Stimulated activated CD4-positive, alpha-beta T cell treated with anti-CD3 and anti-CD28 coated beads, Interleukin-4, amount 100 ng/mL, for 24 hours (primary cell): Measurements from ENCODE around the gene HLA-DQB2.
"Not testable (repeated sequence)": the region's sequence is repeated elsewhere in the genome, so short reads cannot be mapped to it uniquely, and the experiment has no call there.

ENCODE experiments used
- DNase-seq: peaks from one replicate; pipeline ENCODE4 v3.0.0-alpha.2; 2020

HLA-DQB2 gene

GRCh38 chr6:32763421-32763820 is at the start of gene HLA-DQB2:
Gene HLA-DQB2, minus strand, starts transcription at chr6:32763532. Its CDS starts 62 bp downstream, at chr6:32763470.
- DNase-seq, result no peak

DNA sequence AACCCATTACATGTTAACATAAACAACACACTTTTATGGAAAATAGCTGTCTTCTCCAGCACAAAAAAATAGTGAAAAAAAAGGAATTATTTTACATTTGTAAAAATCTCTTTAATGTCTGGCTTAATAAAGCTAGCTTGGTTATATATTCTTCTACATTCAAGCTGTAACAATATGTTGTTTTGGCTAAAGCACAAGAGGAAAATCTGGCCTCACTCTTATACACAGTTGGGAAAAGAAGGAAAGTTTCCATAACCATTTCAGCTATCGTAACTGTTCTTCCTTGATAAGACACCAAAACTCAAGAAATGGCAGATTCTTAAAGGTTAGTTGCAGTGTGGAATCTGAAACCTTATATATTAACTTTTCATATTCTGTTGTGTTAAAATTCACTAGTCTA is 45.8 kb upstream of the HLA-DQB2 start:
- DNase-seq, result no peak

GRCh38 chr6:32807020-32807580 is 43.8 kb upstream of the HLA-DQB2 start:
- no peak for DNase-seq

DNA sequence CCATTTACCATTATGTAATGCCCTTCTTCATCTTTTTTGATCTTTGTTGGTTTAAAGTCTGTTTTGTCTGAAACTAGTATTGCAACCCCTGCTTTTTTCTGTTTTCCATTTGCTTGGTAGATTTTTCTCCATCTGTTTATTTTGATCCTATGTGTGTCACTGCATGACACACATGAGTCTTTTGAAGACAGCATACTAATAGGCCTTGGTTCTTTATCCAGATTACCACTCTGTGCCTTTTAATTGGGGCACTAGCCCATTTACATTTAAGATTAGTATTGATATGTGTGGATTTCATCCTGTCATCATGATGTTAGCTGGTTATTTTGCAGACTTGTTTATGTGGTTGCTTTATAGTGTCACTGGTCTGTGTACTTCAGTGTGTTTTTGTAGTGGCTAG is 42.1 kb upstream of the HLA-DQB2 start:
- DNase-seq, result not testable (repeated sequence)

DNA sequence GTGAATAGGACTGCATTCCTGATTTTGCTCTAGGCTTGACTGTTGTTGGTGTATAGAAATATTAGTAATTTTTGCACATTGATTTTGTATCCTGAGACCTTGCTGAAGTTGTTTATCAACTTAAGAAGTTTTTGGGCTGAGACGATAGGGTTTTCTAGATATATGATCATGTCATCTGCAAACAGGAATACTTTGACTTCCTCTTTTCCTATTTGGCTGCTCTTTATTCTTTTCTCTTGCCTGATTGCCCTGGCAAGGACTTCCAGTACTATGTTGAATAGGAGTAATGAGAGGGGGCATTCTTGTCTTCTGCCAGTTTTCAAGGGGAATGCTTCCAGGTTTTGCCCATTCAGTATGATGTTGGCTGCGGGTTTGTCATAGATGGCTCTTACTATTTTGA is 40.1 kb upstream of the HLA-DQB2 start:
- no peak for DNase-seq

- no peak for DNase-seq
Observed at GRCh38 chr6:32799740-32800139, 36.4 kb upstream of the HLA-DQB2 start.

DNA sequence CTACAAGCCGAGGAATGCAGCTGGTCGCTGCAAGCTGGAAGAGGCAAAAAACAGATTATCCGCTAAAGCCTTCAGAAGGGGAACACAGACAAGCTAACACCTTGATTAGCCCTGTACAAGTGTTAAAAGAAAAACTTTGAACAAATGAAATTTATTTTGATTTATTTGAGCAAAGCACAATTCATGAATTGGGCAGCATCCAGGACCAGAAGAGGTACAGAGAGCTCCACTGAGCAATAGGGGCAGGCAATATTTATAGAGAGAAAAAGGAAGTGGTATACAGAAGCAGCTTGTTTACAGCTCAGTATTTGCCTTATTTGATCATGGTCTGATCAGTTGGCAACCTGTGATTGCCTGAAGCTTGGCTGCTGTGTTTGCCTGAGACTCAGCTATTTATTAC is 35.8 kb upstream of the HLA-DQB2 start:
- no peak for DNase-seq

DNA sequence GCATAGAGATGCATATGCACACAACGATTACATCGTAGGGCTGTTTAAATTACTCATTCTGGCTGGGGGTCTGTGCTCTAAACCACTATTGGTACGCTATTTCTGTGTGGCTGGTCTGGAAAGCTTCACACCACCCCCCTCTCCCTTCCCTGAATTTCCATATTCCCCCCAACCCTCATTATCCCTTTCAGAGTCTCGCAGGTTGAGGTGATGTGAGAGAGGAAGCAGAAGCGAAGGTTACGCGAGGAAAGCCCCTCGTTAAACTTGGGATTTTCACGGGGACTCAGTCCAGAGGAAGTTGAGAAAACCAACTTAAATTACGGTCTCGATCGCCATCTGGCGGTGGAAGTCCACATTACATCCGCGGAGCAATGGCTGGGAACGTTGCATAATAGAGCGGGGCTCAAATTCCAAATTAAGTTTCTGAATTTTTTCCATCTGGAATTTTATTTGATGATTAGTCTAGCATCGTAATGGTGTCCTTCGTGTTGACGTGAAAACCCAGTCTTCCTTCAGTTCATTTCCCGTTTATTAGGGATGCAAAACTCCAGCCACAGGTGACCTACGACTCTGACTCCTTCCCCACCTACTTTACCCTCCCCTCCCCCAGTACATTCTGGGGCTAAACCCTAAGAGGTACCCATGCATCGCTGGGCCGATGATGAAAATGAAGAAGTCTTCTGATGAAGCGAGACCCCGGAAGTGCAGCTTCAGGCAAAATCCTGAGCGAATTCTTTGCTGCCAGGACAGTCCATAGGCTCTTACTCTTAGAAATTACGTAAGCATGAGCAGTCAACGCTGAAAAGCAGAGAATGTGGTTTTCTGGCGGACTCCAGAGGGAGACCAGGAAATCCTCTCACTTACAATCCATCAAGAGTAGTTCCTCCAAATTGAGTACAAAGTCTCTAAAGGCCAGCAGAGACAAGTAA is 33.8 kb upstream of the HLA-DQB2 start:
- DNase-seq, result peak; percentile 82

GRCh38 chr6:32794510-32794909 is 31.2 kb upstream of the HLA-DQB2 start:
- DNase-seq, result no peak

DNA sequence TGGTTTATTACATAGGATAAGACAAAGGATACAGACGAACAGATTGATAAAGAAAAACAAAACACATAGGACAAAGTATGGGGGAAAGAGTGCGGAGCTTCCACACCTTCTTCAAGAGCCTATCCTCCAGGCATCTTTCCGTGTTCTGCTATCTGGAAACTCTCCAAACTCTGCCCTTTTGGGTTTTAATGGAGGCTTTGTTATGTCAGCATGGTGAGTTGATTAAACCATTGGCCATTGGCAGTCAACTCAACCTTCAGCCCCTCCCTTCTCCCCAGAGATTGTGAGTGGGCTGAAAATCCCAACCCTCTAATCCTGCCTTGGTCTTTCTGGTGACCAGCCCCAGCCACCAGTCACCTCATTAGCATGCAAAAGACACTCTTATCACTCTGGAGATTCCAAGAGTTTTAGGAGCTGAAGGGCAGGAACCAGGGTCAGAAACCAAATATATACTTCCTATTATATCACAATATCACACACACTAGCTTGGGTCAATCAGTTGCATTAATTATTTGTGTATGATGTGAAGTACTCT is 29.6 kb upstream of the HLA-DQB2 start:
- DNase-seq, result no peak

- no peak for DNase-seq
Observed at GRCh38 chr6:32790306-32790705, 27.0 kb upstream of the HLA-DQB2 start.

GRCh38 chr6:32785781-32786533 is 22.6 kb upstream of the HLA-DQB2 start:
- DNase-seq, result peak; percentile 40

GRCh38 chr6:32782923-32783322 is 19.6 kb upstream of the HLA-DQB2 start:
- not testable (repeated sequence) for DNase-seq

- no peak for DNase-seq
Observed at GRCh38 chr6:32779036-32779435, 15.7 kb upstream of the HLA-DQB2 start.

DNA sequence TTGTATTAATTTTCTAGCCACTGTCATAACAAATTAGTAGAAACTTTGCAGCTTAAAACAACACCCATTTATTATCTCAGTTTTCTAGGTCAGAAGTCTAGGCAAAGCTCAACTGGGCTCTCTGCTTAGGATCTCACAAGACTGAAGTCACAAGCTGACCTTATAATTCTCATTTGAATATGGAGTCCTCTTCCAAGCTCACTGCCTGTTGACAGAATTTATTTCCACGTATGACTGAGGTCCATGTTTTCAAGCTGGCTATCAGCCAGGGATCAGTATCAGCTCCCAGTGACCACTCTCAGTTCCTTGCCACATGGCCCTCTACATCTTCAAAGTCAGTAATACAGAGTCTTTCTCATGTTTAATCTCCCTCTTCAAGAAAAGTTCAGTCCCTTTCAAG is 11.7 kb upstream of the HLA-DQB2 start:
- DNase-seq, result no peak

DNA sequence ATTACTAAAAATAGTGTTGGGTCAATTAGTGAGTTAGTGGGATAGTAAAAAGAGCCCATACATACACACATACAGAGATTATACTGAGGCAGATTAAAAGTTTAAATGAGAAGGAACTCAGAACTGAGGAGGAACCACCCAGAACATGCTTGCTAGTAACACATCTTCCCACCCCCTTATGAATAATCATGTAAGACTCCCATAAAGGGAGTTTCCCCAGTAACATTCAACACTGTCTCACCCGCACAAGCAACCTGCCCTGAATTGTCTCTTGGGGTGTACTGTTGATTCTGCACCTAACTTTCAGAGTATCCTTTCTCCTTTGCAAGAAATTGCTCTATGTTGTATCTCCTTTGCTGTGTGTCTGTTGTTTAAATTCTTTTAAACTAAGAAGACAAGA is 11.1 kb upstream of the HLA-DQB2 start:
- DNase-seq, result no peak

- DNase-seq, result no peak
Observed at GRCh38 chr6:32772656-32773055, 9.3 kb upstream of the HLA-DQB2 start.

GRCh38 chr6:32764048-32764447 is 716 bp upstream of the HLA-DQB2 start:
- DNase-seq, result no peak

GRCh38 chr6:32761548-32761947 is 1.8 kb downstream of the HLA-DQB2 start:
- DNase-seq, result no peak

DNA sequence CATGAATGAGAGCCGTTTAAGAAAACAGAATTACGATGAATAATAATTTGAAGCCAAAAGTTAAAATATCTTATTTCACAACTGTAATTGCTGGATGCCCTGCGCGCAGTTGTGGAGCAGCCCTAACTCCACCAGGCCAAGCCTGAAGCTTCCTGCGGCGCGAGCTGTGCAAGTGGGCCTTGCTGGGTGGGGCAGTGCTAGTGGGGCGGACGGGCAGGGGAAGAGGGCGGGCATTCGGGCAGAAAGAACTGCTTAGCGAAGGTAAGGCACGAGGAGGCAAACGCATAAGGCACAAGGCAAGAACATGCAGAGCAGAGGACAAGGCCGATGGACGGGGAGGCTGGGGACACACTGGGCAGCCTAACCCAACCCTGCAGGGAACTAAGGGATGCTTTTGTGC is 2.3 kb downstream of the HLA-DQB2 start:
- no peak for DNase-seq

DNA sequence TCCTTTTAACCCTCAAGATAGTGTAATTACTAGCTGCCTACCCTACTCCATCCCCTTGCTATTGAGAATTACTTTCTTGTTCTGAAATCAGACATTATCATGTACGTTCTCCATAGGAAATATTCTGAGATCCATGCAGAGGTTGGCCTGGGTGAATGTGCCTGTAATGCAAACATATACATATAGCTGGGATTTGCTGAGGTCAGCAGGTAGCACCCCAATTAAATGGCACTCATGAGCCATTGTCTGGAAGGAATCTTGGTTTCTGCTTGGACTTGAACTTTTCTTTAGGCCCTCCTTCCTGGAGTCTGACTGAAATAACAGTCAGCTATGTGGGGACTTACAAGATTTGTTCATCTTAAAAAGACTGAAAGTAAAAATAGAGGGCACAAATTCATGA is 3.7 kb downstream of the HLA-DQB2 start:
- DNase-seq, result no peak

- no peak for DNase-seq
Observed at GRCh38 chr6:32752580-32752979, 10.8 kb downstream of the HLA-DQB2 start.

- not testable (repeated sequence) for DNase-seq
Observed at GRCh38 chr6:32745649-32746048, 17.7 kb downstream of the HLA-DQB2 start.
